22Rv1 (cell line): ENCODE data around the gene ZNF407.

Source experiments
- ZFX ChIP-seq: fragments of 450-650 bp; IDR thresholded peaks from 2 replicates; pipeline ENCODE4 v1.6.1; 2017; ENCODE audit warnings: antibody characterized with exemption, borderline replicate concordance
- TF ChIP-seq, protein P1 (sequence below): fragments of 450-650 bp; IDR thresholded peaks from 2 replicates; pipeline ENCODE4 v1.5.1; 2017; ENCODE audit warnings: mild to moderate bottlenecking

DNA sequence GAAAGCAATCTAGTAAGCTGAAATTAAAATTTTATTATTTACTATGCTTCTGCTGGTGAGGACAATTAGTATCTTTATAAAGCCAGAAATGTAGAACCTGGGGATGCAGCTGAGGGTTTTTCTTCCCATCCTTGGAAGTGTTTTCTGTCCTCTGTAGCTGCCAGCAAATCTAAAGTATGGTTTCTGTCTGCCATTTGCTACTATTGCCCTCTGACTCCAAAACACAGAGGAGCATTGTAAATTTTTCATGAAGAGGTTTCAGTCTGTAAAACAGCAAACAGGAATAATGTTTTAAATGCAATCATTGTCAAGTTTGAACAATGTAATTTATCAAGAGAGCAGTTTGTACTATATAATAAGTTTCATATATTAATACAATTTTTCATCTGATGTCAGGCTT, 258.8 kb downstream of the ZNF407 start:
- TF ChIP-seq, protein P1, sequence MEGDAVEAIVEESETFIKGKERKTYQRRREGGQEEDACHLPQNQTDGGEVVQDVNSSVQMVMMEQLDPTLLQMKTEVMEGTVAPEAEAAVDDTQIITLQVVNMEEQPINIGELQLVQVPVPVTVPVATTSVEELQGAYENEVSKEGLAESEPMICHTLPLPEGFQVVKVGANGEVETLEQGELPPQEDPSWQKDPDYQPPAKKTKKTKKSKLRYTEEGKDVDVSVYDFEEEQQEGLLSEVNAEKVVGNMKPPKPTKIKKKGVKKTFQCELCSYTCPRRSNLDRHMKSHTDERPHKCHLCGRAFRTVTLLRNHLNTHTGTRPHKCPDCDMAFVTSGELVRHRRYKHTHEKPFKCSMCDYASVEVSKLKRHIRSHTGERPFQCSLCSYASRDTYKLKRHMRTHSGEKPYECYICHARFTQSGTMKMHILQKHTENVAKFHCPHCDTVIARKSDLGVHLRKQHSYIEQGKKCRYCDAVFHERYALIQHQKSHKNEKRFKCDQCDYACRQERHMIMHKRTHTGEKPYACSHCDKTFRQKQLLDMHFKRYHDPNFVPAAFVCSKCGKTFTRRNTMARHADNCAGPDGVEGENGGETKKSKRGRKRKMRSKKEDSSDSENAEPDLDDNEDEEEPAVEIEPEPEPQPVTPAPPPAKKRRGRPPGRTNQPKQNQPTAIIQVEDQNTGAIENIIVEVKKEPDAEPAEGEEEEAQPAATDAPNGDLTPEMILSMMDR, result no peak
- no peak for TF ChIP-seq ZFX
